Measurements from ENCODE around the gene UNKL.
"Not testable (repeated sequence)": the region's sequence is repeated elsewhere in the genome, so short reads cannot be mapped to it uniquely, and the experiment has no call there.

Gene UNKL

GRCh38 chr16:1338855-1339675 lies 75.4 kb downstream of the UNKL start:
- no peak for DNase-seq (ENCODE audit: low spot score)

DNA sequence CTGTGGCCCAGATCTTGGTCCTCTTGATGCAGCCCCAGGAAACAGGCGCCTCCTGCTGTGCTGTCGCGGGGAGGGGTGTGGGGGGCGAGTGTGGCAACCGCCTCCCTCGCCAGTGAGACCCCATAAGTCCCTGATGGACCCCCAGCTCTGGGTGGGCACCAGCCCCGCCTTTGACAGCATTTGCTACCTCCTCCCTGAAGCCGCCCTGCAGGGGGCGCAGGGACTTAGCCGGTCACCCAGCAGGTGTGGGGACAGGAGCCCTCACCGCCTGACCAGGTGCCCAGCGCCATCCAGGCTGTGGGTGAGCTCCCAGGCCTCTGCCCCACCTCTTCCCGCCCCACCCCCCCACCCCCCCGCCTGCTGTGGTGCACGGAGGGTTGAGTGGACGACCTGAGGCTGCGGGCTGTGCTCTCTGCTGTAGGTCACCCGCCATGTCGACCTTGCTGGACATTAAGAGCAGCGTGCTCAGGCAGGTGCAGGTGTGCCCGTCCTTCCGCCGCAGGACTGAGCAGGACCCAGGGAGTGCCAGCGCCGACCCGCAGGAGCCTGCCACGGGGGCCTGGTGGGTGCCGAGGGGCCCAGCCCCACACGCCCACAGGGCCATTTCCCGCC lies 76.3 kb downstream of the UNKL start:
- no peak for DNase-seq (ENCODE audit: low spot score)

- no peak for DNase-seq (ENCODE audit: low spot score)
These were observed 77.0 kb downstream of the UNKL start for GRCh38 chr16:1337486-1337885.

DNA sequence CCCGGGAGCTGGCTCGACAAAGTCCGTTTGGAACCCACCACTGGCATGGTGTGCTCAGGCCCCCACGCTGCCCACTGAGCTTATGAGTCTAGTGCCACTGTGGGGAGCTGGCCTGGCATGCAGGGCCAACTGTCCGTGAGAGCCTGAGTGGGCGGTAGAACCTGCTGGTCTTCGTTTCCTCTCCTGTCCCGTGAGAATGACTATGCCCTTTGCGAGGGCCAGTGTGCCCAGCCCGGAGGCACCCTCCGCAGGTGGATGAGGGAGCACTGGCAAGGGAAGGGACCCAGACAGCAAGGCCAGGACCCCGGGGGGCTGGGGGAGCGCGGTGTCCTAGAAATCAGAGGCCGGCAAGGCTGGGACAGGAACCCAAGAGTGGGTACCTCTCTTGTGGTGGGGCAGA lies 77.9 kb downstream of the UNKL start:
- DNase-seq (ENCODE audit: low spot score), result no peak

DNA sequence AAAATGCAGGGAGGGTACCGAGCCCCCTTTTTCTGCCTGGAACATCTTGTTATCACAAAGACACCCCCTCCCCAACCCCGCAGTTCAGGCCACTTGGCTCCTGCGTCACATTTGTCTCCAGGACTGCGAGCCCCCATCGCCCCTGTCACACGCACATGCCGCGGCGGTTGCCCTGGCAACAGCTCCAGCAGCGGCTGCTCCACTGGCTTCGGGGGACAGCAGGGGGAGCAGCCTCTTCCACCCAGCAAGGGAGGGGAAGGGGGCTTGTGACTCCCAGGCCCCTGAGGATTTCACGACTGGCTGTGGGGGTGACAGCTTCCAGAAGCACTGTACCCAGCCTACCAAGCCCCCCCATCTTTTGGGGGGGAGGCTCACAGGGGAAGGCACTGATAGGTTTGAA lies 78.5 kb downstream of the UNKL start:
- DNase-seq (ENCODE audit: low spot score), result peak; percentile 60

DNA sequence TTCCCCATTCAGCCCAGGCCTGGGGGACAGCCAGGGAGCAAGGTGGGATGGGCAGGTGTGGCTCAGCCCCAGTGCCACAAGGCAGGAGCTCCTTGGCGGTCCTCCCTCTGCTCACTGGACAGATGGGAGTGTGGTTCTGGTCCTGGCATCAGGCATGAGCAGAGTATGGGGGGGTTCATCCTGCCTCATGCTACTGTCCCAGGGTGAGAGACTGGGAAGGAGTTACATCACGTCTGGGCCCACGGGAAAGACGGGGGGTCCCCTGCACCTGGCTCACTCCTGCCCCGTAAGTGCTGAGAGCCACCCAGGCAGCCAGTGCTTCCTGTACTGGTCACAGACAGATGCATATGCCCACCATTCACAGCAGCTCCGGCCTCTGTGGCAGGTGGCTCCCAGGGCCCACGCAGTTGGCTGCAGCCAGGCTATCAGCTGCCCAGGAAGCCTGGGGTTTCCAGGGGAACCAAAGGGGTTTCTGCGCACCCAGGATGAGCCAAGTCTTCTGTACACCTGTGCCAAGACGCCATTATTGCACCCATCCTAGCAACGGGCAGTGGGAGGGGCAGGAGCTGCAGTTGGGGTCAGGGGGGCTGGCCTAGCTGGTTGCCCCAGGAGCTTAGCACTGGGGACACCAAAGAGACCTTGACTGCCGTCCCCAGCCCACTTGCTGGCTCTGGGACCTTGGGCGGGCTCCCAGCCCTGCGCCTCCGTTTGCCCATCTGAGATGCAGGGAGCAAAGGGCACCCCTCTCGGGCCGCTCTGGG lies 79.1 kb downstream of the UNKL start:
- DNase-seq (ENCODE audit: low spot score), result peak; percentile 70

DNA sequence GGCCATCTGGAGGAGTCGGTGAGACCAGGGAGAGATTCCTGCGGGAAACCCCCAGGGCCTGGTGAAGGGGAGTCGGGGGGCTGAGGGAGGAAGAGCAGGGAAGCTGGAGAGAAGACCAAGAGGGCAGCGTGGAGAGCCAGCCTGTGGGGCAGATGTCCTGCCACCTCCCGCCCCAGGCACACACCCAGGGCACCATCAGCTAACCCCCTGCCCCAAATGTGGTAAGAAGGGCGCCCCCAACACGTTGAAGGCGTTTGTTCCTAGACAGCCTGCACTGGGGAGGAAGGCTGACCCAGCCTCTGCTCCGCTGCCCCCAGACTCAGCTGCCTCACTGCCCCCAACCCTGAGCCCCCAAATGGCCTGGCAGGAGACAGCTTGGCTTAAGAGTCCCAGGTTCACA lies 79.8 kb downstream of the UNKL start:
- no peak for DNase-seq (ENCODE audit: low spot score)

- no peak for DNase-seq (ENCODE audit: low spot score)
These were observed 80.4 kb downstream of the UNKL start for GRCh38 chr16:1333854-1334700.

DNA sequence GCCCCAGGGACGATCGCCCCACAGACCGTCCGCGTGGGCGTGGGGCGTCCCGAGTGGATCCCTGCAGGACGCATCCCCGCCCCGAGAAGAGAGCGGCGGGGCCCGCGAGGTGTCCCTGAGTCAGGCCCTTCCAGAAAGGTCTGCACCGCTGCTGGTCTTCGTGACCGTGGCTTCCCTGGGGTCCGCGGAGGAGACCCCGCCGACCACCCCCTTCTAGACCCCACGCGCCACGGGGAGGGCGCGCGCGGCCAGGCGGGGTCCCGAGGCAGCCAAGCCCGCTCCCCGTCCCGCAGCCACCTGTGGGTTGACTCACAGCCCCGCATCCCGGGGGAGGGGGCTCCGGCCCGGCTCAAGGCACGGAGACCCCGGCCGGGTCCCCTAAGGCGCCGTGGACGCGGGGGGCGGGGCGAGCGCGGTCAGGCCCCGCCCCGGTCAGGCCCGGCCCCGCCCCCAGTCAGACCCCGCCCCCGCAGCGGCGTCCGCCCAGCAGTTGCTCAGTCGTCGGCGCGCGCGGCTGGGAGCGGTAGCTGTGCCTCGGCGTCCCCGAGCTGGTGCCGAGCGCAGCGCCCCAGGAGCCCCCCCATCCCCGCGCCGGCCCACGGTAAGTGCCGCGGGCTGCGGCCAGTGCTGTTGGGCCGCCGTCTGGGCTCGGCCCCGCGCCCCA lies 81.2 kb downstream of the UNKL start, which contains the start of gene BAIAP3:
TSS of gene BAIAP3 (plus strand) at position 497 of the 664 bp plus-strand sequence. CDS start 4,905 bp downstream, outside the sequence.
- DNase-seq (ENCODE audit: low spot score), result peak; percentile 45

GRCh38 chr16:1332618-1333148 lies 81.8 kb downstream of the UNKL start:
- no peak for DNase-seq (ENCODE audit: low spot score)

DNA sequence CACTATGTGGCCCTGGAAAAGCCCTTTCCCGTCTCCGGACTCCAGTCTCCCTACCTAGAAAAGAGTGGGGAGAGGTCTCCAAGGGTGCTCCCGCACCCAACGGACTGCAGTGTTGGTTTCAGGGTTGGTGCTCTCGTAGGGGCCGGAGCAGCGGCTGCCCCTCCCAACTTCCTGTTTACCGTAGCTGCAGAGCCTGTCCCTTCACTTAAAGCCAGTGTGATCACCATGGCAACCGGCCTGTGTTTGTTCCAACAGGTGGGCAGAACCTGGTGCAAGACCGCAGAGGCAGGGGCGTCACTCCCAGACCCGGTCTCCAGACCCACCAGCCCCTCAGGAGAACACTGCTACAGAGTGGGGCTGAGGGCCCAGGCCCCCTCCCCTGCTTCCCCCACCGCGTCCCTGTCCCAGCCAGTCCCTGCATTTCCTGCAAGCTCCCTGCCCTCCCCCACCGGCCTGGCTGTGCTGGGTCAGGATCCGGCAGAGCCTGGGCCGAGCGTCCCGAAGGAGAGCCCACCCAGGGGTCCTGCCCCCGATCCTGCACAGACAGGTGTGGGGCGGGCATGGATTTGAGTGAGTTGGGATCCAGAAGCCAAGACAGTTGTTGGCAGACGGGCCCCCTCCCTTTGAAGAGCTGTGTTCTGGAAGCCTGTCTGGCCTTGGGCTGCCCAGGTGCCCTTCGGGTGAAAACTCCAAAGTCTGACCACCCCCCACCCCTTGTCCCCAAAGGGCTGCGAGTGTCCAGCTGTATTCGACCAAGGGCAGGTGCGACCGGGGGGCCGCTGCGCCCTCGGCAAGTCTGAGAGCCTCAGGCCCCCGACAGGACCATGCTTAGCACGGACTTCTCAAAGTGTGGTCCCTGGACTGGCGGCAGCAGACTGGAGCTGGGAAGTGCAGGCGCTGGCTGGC lies 82.5 kb downstream of the UNKL start:
- DNase-seq (ENCODE audit: low spot score), result peak; percentile 98

DNA sequence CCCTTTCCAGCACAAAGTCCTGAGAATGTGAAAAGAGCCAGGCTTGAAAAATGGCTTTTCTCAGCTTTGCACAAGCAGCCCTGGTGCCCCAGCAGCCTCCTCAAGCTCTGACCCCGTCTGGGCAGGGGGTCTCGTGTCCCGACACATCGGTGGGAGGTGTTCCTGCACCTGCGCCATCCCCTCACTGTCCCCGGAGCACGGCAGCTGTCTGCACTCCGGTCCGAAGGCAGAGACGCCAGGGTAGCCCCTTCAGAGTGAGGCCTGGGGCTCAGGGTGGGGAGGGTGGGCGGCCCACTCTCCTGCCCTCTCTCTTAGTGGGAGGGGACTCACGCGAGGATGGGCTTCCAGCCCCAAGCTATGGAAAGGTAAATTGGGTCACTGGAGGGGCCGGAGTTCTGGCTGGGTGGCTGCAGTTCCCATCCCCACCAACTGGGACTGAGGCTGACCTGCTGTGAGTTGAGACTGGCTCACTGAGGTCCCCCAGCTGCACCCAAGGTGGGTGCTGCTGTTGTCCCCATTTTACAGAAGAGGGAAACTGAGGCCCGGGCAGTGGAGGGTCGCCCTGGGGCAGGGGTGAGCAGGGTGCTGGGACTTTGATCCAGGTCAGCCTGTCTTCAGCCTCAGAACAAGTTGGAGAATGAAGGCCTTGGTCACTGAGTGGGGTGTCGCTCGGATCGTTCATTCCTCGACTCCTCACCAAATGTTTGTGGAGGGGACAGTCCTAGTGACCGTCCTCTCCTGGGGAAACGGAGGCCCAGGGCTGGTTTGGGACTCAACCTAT lies 83.4 kb downstream of the UNKL start:
- no peak for DNase-seq (ENCODE audit: low spot score)

DNA sequence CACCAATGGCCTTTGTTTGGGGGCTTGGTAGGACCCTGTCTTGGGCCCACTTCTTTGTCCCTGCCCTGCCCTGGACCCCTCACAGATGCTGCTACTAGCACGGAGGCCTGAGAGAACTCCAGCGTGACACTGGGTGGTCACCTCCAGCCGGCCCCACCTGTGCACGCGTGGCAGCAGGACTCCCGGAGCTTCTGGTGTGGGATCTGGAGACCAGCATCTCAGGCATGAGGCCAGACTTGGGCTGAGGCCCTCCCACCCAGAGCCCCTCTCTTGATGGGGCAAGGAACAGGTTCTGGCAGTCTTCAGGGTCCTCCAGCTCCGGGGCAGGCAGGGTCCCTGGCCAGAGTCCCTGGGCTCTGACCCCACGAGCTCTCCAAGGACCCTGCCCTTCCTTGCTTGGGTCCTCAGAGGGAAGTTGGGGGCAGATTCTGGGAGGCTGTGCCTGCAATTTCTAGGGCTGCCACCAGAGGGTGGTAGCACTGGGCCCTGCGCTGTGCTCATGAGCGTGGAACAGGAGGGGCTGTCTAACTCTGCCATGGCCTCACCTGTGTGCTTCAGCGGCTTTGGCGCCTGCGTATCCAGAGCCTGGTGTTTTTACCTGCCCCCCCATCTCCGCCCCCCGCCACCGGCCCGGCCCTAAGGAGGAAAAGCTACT lies 84.1 kb downstream of the UNKL start:
- peak; percentile 60 for DNase-seq (ENCODE audit: low spot score)

DNA sequence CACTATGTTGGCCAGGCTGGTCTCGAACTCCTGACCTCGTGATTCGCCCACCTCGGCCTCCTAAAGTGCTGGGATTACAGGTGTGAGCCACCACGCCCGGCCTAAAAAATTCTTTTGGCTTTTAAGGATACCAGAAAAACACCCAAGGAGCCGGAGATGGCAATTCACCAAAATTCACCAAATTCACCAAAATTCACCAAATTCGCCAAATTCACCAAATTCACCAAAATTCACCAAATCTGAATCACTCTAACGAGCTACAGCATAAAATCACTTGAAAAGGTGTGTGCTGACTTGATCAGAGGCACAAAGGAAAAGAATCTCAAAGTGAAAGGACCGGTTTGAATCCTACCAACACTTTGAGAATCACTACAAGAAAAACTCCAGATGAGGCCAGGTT lies 85.5 kb downstream of the UNKL start:
- not testable (repeated sequence) for DNase-seq (ENCODE audit: low spot score)

GRCh38 chr16:1328136-1328535 lies 86.4 kb downstream of the UNKL start:
- not testable (repeated sequence) for DNase-seq (ENCODE audit: low spot score)

DNA sequence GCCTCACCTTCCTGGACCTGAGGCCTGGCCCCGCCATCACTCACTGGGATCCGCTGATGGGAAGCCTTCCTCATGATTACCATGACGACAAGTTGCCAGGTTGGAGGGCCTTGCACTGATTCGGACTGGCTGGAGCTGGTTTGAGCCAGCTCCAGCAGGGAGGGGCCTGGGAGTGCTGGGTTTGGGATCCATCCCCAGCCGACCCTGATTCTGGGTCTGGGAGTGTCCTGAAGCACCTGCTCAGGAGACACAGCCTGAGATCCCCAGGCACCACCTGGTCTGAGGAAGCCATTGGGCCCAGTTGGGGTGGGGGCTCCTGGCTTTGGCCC lies 86.9 kb downstream of the UNKL start:
- no peak for DNase-seq (ENCODE audit: low spot score)

DNA sequence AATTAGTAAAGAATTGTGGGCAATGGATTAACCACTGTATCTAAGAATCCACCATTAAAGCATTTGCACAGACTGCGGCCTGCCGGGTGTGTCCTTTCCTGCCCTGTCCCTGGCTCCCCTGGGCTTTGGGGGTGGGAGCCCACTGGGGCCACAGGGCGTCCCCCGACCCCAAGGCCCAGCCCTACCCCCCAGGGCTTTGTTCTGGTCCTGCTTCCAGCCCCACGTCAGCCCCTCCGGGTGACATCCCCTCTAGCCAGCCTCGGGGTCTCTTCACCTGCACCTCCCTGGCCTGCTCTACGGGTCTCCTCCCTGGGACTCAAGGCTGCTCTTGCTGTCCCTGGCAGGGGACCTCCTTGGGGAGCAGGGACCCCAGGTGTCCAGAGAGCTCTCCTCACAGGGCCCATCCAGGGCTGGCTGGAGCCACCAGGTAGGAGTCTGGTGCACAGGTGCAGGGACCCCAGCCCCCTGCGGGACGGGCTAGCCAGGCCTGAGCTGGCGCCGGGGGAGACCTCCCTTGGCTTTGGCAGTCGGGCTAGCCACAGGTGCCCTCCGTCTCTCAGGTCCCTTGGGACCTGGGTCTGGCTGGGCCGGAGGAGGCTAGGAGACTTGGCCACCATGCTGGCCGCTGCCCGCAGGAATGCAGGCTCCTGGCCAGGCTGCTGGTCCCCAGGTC lies 87.4 kb downstream of the UNKL start:
- DNase-seq (ENCODE audit: low spot score), result no peak

GRCh38 chr16:1326391-1326790 lies 88.1 kb downstream of the UNKL start:
- no peak for DNase-seq (ENCODE audit: low spot score)

Measured in NAMALWA (cell line).